HepG2 (cell line): Measurements from ENCODE around the gene SLC4A5. TPM values are rescaled to one million over a fixed set of nuclear protein-coding genes. Genes with fewer than 3 reads are reported as not detected.

Source experiments
- GFI1 ChIP-seq: sonication (generic); formaldehyde crosslinking; IDR thresholded peaks from 2 replicates; pipeline ENCODE4 v1.5.0; 2020; ENCODE audit warnings: missing genetic modification reagents, mild to moderate bottlenecking, borderline replicate concordance
- HCFC1 ChIP-seq: fragments of 150-350 bp; IDR thresholded peaks from 2 replicates; pipeline ENCODE4 v1.6.1; 2014; ENCODE audit warnings: low read depth, low read length
- HHEX ChIP-seq: IDR thresholded peaks from 2 replicates; pipeline ENCODE4 v1.6.1; 2016; ENCODE audit warnings: control low read depth
- KDM5A ChIP-seq: fragments of 200-600 bp; sonication (generic); IDR thresholded peaks from 2 replicates; pipeline ENCODE4 v1.7.0; 2018; ENCODE audit warnings: antibody characterized with exemption, mild to moderate bottlenecking, low read length, borderline replicate concordance
- MAFK ChIP-seq, 2 experiments: IDR thresholded peaks in 1 of 2; conservative IDR thresholded peaks in 1 of 2; 2 replicates each; pipeline ENCODE4 v1.6.1; 2011; ENCODE audit warnings: improper control_type of control experiment in 2 of 2, low read length in 2 of 2
- RAD51 ChIP-seq: fragments of 450-650 bp; IDR thresholded peaks from 2 replicates; pipeline ENCODE4 v1.6.1; 2016; ENCODE audit warnings: borderline replicate concordance
- SP1 ChIP-seq, 2 experiments: fragments of 450-650 bp in 1 of 2; sonication (generic) in 1 of 2; formaldehyde crosslinking in 1 of 2; IDR thresholded peaks; 2 replicates each; pipeline versions ENCODE4 v1.4.0 to v1.6.1; 2016 to 2020; ENCODE audit warnings: missing genetic modification reagents in 1 of 2
- SP140L ChIP-seq: sonication (generic); formaldehyde crosslinking; IDR thresholded peaks from 2 replicates; pipeline ENCODE4 v1.4.0; 2020; ENCODE audit warnings: missing genetic modification reagents, borderline replicate concordance
- SYNCRIP ChIP-seq: fragments of 200-400 bp; formaldehyde crosslinking; IDR thresholded peaks from 2 replicates; pipeline ENCODE4 v1.6.1; 2018; ENCODE audit warnings: mild to moderate bottlenecking, low read depth, low read length; ENCODE audit not compliant: insufficient read depth
- XRCC5 ChIP-seq: fragments of 200-400 bp; formaldehyde crosslinking; optimal IDR thresholded peaks from 2 replicates; pipeline ENCODE3; 2017; ENCODE audit warnings: mild to moderate bottlenecking, low read length
- YEATS2 ChIP-seq: sonication (generic); formaldehyde crosslinking; IDR thresholded peaks from 2 replicates; pipeline ENCODE4 v1.4.0; 2020; ENCODE audit warnings: missing genetic modification reagents, borderline replicate concordance
- ZNF34 ChIP-seq: sonication (generic); formaldehyde crosslinking; IDR thresholded peaks from 2 replicates; pipeline ENCODE4 v1.4.0; 2020; ENCODE audit warnings: mild to moderate bottlenecking, missing genetic modification reagents, borderline replicate concordance
- ZNF451 ChIP-seq: sonication (generic); formaldehyde crosslinking; IDR thresholded peaks from 2 replicates; pipeline ENCODE4 v1.5.0; 2020; ENCODE audit warnings: mild to moderate bottlenecking, missing genetic modification reagents
- ZNF562 ChIP-seq: sonication (generic); formaldehyde crosslinking; IDR thresholded peaks from 2 replicates; pipeline ENCODE4 v1.8.0; 2022; ENCODE audit warnings: missing genetic modification reagents, borderline replicate concordance
- polyA plus RNA-seq, 8 experiments: library from polyadenylated mRNA; depleted of rRNA in 3 of 8; stranded (reverse) in 7 of 8; unstranded in 1 of 8; fragments of >200 nt; fragmentation: Illumina TruSeq in 4 of 8; extraction: Trizol in 4 of 8; gene quantifications; 2 replicates each; pipeline versions ENCODE4 v1.2.1 to v1.2.3, GENCODE V29; 2011 to 2016; ENCODE audit warnings: low read depth in 4 of 8, missing spikeins in 1 of 8, mixed read lengths in 1 of 8; ENCODE audit not compliant: insufficient read depth in 1 of 8
- total RNA-seq, 5 experiments: library from RNA; depleted of rRNA; stranded (reverse); fragments of >200 nt; fragmentation: Illumina TruSeq; extraction: Trizol; gene quantifications; 2 replicates each; pipeline ENCODE4 v1.2.3, GENCODE V29; 2016; ENCODE audit warnings: low read depth in 1 of 5
- TF ChIP-seq, protein P1 (sequence below): IDR thresholded peaks from 2 replicates; pipeline ENCODE4 v1.6.1; 2016; ENCODE audit warnings: low read depth
- TF ChIP-seq, protein P2 (sequence below): sonication (generic); formaldehyde crosslinking; IDR thresholded peaks from 2 replicates; pipeline ENCODE4 v1.4.0; 2020; ENCODE audit warnings: mild to moderate bottlenecking, missing genetic modification reagents
- TF ChIP-seq, protein P3 (sequence below): sonication (generic); formaldehyde crosslinking; IDR thresholded peaks from 2 replicates; pipeline ENCODE4 v1.5.0; 2020; ENCODE audit warnings: missing genetic modification reagents
- TF ChIP-seq, protein P4 (sequence below): IDR thresholded peaks from 2 replicates; pipeline ENCODE4 v1.6.1; 2016; ENCODE audit warnings: missing compliant biosample characterization, missing genetic modification reagents, borderline replicate concordance
- TF ChIP-seq, protein P5 (sequence below): sonication (generic); formaldehyde crosslinking; IDR thresholded peaks from 2 replicates; pipeline ENCODE4 v1.4.0; 2020; ENCODE audit warnings: missing genetic modification reagents
- TF ChIP-seq, protein P6 (sequence below): sonication (generic); formaldehyde crosslinking; IDR thresholded peaks from 2 replicates; pipeline ENCODE4 v1.4.0; 2020; ENCODE audit warnings: mild to moderate bottlenecking, low read depth, missing genetic modification reagents
- TF ChIP-seq, protein P7 (sequence below): sonication (generic); formaldehyde crosslinking; IDR thresholded peaks from 2 replicates; pipeline ENCODE4 v1.5.0; 2020; ENCODE audit warnings: missing genetic modification reagents

The SLC4A5 gene
- total and polyA plus RNA-seq, 2 of the 13 experiments (the other 11 are each of a cell fraction or from before 2014, with no cell fraction given): 0.50 TPM; not detected in 1

DNA sequence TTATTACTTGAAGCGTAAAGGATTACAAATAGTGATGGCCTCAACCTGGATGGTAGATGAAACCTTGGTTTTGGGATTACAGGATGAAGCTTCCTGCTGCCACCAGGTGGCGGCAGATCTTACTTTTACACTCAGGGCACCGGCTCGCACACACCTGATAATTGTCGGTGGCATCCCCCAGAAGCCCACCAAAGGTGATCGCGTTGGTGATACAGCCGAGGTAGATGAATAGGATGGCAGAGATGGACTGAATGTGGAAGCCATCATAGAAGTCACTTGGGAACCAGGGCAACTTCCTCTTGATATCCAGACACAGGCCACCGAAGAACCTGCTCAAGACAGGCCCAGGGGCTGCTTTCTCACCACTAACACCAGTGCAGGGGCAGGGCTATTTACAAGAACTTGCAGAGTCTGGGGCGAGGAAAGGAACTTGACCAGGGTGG is 93.0 kb downstream of the SLC4A5 start (continued):
- TF ChIP-seq, protein P1, sequence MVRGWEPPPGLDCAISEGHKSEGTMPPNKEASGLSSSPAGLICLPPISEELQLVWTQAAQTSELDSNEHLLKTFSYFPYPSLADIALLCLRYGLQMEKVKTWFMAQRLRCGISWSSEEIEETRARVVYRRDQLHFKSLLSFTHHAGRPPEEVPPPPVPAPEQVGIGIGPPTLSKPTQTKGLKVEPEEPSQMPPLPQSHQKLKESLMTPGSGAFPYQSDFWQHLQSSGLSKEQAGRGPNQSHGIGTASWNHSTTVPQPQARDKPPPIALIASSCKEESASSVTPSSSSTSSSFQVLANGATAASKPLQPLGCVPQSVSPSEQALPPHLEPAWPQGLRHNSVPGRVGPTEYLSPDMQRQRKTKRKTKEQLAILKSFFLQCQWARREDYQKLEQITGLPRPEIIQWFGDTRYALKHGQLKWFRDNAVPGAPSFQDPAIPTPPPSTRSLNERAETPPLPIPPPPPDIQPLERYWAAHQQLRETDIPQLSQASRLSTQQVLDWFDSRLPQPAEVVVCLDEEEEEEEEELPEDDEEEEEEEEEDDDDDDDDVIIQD (CRISPR knock-in tag): no peak
- TF ChIP-seq YEATS2 (CRISPR knock-in tag): no peak
- TF ChIP-seq SP1 (IDR thresholded peaks at IDR 0.05): no peak
- TF ChIP-seq SP1 (CRISPR knock-in tag; IDR thresholded peaks at IDR 0.05): no peak
- no peak for TF ChIP-seq SP140L (CRISPR knock-in tag)
- TF ChIP-seq XRCC5: peak; percentile 55
- no peak for TF ChIP-seq ZNF451 (CRISPR knock-in tag)
- TF ChIP-seq, protein P2, sequence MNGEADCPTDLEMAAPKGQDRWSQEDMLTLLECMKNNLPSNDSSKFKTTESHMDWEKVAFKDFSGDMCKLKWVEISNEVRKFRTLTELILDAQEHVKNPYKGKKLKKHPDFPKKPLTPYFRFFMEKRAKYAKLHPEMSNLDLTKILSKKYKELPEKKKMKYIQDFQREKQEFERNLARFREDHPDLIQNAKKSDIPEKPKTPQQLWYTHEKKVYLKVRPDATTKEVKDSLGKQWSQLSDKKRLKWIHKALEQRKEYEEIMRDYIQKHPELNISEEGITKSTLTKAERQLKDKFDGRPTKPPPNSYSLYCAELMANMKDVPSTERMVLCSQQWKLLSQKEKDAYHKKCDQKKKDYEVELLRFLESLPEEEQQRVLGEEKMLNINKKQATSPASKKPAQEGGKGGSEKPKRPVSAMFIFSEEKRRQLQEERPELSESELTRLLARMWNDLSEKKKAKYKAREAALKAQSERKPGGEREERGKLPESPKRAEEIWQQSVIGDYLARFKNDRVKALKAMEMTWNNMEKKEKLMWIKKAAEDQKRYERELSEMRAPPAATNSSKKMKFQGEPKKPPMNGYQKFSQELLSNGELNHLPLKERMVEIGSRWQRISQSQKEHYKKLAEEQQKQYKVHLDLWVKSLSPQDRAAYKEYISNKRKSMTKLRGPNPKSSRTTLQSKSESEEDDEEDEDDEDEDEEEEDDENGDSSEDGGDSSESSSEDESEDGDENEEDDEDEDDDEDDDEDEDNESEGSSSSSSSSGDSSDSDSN: no peak
- TF ChIP-seq KDM5A: no peak
- TF ChIP-seq, protein P3, sequence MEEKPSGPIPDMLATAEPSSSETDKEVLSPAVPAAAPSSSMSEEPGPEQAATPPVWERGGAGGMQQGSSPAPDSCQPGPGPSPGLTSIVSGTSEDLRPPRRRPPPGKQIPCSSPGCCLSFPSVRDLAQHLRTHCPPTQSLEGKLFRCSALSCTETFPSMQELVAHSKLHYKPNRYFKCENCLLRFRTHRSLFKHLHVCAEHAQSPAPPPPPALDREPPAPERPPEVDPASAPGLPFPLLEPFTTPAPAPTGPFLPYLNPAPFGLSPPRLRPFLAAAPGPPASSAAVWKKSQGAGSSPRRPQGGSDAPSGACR (CRISPR knock-in tag): no peak
- TF ChIP-seq, protein P4, sequence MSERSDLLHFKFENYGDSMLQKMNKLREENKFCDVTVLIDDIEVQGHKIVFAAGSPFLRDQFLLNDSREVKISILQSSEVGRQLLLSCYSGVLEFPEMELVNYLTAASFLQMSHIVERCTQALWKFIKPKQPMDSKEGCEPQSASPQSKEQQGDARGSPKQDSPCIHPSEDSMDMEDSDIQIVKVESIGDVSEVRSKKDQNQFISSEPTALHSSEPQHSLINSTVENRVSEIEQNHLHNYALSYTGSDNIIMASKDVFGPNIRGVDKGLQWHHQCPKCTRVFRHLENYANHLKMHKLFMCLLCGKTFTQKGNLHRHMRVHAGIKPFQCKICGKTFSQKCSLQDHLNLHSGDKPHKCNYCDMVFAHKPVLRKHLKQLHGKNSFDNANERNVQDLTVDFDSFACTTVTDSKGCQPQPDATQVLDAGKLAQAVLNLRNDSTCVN (CRISPR knock-in tag): no peak
- no peak for TF ChIP-seq ZNF562
- TF ChIP-seq, protein P5, sequence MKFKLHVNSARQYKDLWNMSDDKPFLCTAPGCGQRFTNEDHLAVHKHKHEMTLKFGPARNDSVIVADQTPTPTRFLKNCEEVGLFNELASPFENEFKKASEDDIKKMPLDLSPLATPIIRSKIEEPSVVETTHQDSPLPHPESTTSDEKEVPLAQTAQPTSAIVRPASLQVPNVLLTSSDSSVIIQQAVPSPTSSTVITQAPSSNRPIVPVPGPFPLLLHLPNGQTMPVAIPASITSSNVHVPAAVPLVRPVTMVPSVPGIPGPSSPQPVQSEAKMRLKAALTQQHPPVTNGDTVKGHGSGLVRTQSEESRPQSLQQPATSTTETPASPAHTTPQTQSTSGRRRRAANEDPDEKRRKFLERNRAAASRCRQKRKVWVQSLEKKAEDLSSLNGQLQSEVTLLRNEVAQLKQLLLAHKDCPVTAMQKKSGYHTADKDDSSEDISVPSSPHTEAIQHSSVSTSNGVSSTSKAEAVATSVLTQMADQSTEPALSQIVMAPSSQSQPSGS (CRISPR knock-in tag): no peak
- no peak for TF ChIP-seq RAD51
- TF ChIP-seq, protein P6, sequence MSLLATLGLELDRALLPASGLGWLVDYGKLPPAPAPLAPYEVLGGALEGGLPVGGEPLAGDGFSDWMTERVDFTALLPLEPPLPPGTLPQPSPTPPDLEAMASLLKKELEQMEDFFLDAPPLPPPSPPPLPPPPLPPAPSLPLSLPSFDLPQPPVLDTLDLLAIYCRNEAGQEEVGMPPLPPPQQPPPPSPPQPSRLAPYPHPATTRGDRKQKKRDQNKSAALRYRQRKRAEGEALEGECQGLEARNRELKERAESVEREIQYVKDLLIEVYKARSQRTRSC (CRISPR knock-in tag): no peak
- no peak for TF ChIP-seq HHEX
- TF ChIP-seq GFI1 (CRISPR knock-in tag): no peak
- no peak for TF ChIP-seq ZNF34 (CRISPR knock-in tag)
- no peak for TF ChIP-seq SYNCRIP
- no peak for TF ChIP-seq HCFC1
- TF ChIP-seq, protein P7, sequence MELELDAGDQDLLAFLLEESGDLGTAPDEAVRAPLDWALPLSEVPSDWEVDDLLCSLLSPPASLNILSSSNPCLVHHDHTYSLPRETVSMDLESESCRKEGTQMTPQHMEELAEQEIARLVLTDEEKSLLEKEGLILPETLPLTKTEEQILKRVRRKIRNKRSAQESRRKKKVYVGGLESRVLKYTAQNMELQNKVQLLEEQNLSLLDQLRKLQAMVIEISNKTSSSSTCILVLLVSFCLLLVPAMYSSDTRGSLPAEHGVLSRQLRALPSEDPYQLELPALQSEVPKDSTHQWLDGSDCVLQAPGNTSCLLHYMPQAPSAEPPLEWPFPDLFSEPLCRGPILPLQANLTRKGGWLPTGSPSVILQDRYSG (CRISPR knock-in tag): no peak
- TF ChIP-seq MAFK (conservative IDR thresholded peaks at IDR 0.05 in 1 of 2, IDR thresholded peaks at IDR 0.05 in 1 of 2; ENCODE audit: low read length in 2 of 2): no peak
